ENCODE data around the gene FAM50A. TPM values are rescaled to one million over a fixed set of nuclear protein-coding genes. Genes with fewer than 3 reads are reported as not detected.

Gene FAM50A
- polyA plus RNA-seq, 3 donors: 51.3 to 58.1 (median 55.9) TPM

GRCh38 chrX:154412468-154412867 is 31.5 kb upstream of the FAM50A start:
- no peak for DNase-seq (ENCODE audit: low read depth in 3 of 3, low spot score in 2 of 3)

DNA sequence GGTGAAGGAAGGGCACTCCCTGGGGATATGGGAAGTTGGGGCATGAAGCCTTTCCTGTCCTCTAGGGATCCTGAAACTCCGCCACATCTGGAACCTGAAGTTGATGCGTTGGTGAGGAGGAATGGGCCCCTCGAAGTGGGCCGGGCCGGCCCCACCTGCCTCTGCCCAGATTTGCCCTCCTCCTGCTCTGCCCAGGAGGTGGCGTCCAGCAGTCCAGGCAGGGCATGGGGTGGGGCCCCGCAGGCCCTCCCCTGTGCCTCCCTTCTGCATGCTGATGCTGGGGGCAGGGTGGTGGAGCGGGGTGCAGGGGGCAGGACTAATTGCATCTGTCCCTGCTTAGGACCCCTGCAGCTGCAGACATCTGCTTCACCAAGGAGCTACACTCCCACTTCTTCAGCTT is 30.8 kb upstream of the FAM50A start:
- DNase-seq (ENCODE audit: low read depth in 3 of 3, low spot score in 2 of 3): no peak

DNA sequence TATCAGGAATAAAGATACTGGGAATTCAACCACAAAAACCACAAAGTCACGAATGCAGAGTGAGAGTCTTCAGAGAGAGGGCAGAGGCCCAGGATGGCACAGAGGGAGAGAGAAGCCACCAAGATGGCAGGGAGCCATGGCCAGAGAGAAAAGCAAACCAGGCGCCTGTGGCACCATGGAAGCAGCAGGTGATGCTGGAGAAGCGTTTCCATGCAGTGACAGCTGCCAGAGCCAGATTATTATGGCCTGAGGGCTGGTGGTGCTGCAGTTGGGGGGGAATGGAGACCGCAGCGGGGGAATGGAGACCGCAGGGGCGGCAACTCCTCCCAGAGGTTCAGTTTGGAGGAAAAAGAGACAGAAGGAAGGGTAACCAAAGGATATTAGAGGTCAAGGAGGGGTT is 26.8 kb upstream of the FAM50A start:
- DNase-seq (ENCODE audit: low read depth in 3 of 3, low spot score in 2 of 3): no peak

DNA sequence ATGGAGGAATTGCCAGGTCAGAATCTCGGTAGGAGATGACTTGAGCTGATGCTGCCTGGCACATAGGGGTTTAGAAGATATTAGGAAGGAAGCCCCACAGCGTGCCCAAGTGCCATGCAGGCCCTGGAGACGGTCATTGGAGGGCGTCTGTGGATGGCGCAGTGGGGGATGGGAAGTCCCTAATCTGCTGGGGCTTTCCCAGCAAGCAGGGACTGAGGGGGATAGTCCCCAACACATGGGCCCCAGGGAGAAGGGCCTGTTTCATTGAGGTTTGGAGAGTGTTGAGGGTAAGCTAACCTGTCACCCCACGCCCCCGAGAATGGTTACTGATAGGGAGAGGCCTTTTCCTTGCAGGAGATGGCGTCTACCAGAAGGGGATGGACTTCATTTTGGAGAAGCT is 24.8 kb upstream of the FAM50A start:
- DNase-seq (ENCODE audit: low read depth in 3 of 3, low spot score in 2 of 3): no peak

- DNase-seq (ENCODE audit: low read depth in 3 of 3, low spot score in 2 of 3): no peak
Measured at GRCh38 chrX:154419688-154420401, 24.1 kb upstream of the FAM50A start.

GRCh38 chrX:154420402-154420756 is 23.6 kb upstream of the FAM50A start:
- DNase-seq (ENCODE audit: low read depth in 3 of 3, low spot score in 2 of 3): no peak

- DNase-seq (ENCODE audit: low read depth in 3 of 3, low spot score in 2 of 3): no peak
Measured at GRCh38 chrX:154426916-154427770, 16.8 kb upstream of the FAM50A start.

DNA sequence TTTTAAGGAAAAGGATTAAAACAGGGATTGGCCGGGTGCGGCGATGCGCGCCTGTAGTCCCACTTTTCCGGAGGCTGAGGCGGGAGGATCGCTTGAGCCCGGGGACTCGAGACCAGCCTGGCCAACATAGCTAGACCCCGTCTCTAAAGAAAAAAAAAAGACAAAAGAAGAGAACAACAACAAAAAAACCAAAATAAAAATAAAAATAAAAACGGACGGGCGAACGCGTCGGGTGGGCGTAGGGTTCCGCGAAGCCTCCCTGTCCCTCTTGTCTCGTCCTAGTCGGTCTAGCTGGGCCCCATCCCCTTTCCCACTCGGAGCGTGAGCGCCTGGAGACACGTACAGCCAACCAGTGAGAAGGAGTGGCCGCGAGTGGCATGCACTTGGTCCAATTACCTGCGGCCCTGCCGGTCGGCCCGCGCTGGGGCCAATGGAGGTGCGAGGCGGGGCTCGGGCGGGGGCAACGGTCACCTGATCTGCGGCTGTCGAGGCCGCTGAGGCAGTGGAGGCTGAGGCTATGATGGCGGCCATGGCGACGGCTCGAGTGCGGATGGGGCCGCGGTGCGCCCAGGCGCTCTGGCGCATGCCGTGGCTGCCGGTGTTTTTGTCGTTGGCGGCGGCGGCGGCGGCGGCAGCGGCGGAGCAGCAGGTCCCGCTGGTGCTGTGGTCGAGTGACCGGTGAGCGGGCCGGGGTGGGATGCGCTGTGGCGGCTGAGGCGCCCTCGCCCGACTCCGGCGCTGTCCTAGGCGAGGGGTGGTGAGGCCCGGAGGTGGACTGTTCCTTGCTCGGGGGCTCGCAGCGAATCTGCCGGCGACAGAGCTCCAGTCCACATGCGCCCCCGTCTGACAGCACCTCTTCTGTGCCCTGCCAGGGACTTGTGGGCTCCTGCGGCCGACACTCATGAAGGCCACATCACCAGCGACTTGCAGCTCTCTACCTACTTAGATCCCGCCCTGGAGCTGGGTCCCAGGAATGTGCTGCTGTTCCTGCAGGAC is 15.5 kb upstream of the FAM50A start, which contains the start of gene ATP6AP1:
TSS of gene ATP6AP1 (plus strand) at position 502 of the 996 bp plus-strand sequence. CDS start at position 518, 16 bp downstream.
- DNase-seq (ENCODE audit: low read depth in 3 of 3, low spot score in 2 of 3): peak in 1 of 3 donors; percentile 74

DNA sequence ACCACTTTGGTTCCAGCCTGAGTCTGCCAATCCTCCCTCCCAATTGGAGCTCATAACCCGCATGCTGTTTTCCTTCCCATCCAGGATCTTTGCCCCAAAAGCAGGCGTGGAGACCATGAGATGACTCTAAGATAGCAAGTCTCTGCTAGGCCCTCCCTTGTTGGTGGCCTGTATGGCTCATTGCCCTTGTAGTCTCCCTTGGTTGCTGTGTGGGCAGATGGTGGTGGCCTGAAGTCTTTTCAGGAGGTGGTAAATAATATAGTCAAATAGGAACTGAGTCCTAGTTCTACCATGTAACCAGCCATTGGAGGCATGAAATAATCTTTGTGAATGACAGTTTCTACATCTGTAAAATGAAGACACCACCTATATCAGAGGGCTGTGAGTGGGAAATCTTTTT is 14.2 kb upstream of the FAM50A start:
- no peak for DNase-seq (ENCODE audit: low read depth in 3 of 3, low spot score in 2 of 3)

DNA sequence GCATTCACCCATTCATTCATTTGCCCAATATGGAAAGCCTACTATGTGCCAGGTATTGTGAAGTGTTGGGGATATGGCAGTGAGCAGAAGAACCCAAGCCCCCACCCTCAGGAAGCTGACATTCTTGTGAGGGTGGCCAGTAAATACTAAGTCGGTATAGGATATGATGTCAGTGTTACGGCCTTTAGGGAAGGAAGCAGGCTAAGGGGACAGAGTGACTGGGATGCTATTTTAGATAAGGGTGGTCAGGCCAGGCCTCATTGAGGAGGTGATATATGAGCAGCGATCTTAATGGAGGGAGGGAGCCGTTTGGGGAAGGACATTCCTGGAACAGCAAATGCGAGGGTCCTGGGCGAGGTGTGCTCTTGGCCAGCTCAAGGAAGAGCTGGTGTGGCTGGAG is 13.5 kb upstream of the FAM50A start:
- DNase-seq (ENCODE audit: low read depth in 3 of 3, low spot score in 2 of 3): no peak

- DNase-seq (ENCODE audit: low read depth in 3 of 3, low spot score in 2 of 3): no peak
Measured at GRCh38 chrX:154430916-154431315, 13.0 kb upstream of the FAM50A start.

GRCh38 chrX:154431341-154431740 is 12.6 kb upstream of the FAM50A start:
- DNase-seq (ENCODE audit: low read depth in 3 of 3, low spot score in 2 of 3): no peak

DNA sequence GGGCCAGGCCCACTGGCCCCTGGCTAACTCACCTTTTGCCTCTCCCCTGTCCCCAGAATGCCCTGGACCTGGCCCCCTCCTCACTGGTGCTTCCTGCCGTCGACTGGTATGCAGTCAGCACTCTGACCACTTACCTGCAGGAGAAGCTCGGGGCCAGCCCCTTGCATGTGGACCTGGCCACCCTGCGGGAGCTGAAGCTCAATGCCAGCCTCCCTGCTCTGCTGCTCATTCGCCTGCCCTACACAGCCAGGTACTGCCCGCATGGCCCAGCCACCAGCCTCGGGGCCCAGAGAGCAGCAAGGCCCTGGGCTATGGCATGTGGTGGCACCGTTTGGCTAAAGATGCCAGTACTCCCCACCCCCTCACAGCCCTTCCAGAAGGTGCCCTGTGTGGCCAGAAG is 11.7 kb upstream of the FAM50A start:
- no peak for DNase-seq (ENCODE audit: low read depth in 3 of 3, low spot score in 2 of 3)

DNA sequence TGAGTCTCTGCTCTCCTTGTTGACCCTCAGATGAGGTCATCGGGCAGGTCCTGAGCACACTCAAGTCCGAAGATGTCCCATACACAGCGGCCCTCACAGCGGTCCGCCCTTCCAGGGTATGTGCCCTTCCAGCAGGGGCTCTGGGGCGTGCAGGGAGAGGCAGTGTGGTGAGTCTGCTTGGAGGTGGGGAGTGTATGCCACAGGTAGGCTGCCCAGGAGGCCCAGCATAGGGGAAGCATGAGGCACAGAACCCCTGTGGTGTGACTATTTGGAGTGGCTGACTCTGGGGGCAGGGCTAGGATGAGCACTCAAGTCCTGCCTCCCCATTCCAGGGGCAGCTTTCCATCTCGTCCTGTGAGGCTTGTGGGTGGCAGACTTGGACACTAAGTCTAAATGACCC is 10.3 kb upstream of the FAM50A start:
- DNase-seq (ENCODE audit: low read depth in 3 of 3, low spot score in 2 of 3): no peak

DNA sequence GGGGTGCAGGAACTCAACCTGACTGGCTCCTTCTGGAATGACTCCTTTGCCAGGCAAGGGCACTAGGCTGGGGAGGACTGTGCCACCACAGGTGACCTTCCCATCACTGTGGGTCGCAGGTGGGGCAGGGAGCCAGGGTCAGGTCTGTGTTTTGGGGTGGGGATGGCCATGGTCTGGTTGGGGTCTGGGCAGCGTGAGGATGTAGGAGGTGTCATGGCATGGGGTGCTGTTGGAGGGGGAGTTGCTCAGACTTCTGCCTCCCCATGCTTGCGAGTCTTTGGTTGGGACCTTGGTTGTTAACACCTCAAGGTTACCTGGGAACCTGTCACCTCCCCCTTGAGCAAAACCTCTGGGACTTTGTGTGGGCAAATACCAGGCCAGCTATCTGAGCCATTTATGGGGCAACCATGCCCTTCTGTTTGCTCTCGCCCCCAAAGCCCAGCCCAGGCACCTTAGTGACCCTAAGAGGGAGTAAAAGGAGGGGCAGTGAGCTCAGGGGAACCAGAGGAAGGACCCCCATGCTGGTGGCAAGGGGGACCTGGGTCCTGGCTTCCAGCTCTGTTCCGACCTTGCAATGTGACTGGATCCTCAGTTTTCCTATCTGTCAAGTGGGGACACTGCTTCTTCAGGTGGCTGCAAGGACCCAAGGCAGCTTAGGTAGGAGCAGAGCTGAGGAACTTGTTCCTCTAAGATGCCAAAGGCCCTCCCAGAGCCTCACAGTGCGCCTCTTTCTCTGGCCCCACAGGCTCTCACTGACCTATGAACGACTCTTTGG is 9.4 kb upstream of the FAM50A start:
- no peak for DNase-seq (ENCODE audit: low read depth in 3 of 3, low spot score in 2 of 3)

- no peak for DNase-seq (ENCODE audit: low read depth in 3 of 3, low spot score in 2 of 3)
Measured at GRCh38 chrX:154435171-154435733, 8.7 kb upstream of the FAM50A start.

GRCh38 chrX:154436374-154436982 is 7.5 kb upstream of the FAM50A start:
- no peak for DNase-seq (ENCODE audit: low read depth in 3 of 3, low spot score in 2 of 3)

GRCh38 chrX:154436983-154437752 is 6.8 kb upstream of the FAM50A start, which contains the start of gene GDI1:
Gene GDI1 (plus strand): TSS chrX:154437154. CDS start chrX:154437255, 101 bp downstream.
- no peak for DNase-seq (ENCODE audit: low read depth in 3 of 3, low spot score in 2 of 3)
